Epithelial cell of prostate (primary cell): Measurements from ENCODE around the gene CCDC124.
"Not testable (repeated sequence)": the region's sequence is repeated elsewhere in the genome, so short reads cannot be mapped to it uniquely, and the experiment has no call there.

Experiments
- DNase-seq: peaks from one replicate; pipeline ENCODE4 v3.0.0-alpha.2; 2011; ENCODE audit warnings: low read depth, low spot score
- H3K27ac ChIP-seq: fragments of 450-650 bp; 2 replicates; pipeline ENCODE4 v1.5.1; 2017; ENCODE audit warnings: mild to moderate bottlenecking

The CCDC124 gene

DNA sequence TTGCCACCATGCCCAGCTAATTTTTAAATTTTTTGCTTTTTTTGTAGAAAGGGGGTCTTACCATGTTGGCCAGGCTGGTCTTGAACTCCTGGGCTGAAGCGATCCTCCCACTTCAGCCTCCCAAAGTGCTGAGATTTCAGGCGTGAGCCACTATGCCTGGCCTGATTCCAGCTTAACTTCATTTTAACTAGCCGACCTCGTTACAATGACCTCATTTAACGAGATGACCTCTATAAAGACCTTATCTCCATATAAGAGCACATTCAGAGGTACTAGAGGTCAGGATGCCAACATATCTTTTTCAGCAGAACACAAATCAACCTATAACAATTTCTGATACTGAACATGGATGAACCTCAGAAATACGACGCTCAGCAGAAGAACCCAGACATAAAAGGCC lies 44.7 kb downstream of the CCDC124 start:
- DNase-seq, result no peak
- no peak overlapping the region for H3K27ac ChIP-seq

DNA sequence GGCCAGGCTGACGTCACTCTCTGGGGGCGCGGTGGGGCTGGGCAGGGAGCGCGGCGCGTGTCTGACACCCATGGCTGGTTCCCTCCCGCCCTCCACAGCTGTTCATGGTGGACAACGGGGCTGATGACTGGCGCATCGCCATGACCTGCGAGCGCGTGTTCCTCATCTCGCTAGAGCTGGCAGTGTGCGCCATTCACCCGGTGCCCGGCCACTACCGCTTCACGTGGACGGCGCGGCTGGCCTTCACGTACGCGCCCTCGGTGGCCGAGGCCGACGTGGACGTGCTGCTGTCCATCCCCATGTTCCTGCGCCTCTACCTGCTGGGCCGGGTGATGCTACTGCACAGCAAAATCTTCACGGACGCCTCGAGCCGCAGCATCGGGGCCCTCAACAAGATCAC lies 48.8 kb downstream of the CCDC124 start:
- no peak for DNase-seq
- H3K27ac ChIP-seq, result no peak overlapping the region

DNA sequence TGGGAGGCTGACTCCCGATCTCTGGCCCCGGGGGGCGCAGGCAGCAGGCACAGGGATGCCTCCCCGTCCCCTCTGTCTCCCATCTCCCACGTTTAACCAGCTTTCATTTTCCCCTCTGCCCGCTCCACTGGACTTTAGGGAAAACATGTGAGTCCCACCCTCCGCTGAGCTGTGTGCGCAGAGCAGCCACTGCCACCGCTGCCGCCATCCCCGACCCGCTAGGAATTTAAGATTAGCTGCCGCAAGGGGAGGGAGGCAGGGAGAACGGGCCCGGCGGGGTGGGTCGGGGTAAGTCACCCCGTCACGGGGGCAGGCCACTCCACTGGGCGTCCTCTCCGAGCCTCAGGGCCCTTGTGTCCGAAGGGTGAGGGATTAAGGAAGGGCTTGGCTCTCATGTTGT lies 49.6 kb downstream of the CCDC124 start:
- no peak overlapping the region for H3K27ac ChIP-seq

DNA sequence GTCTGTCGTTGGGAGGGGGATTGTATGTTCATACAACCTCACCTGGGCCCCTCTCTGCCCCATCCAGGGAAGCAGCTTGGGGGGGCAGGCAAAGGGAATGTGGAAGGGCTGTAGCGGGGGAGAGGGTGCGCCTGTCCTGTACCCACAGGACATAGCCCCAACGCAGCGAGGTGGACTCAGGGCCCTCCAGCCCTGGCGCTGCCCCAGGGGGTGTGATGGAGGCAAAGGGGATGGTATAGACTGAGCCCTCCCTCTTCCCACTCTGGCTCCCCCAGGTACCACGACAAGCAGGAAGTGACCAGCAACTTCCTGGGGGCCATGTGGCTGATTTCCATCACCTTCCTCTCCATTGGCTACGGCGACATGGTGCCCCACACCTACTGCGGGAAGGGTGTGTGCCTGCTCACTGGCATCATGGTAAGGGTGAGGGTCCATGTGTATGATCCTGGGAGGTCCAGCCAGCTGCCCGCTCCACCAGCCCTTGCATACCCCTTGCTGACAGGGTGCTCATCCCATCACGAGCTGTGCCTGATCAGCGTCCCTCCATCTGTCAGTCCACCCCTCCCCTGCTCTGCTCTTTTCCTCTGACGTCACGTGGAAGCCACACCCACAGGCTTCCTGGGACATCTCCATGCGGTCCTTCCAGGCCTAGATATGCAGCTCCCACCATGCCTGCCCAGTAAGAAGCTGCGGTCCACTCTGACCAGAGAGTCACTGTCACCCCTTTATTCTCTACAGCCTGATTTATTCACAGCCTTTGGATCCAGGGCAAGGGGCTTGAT lies 52.4 kb downstream of the CCDC124 start:
- H3K27ac ChIP-seq, result no peak overlapping the region
- no peak for DNase-seq

More for the DNA sequence above, 49.6 kb downstream of the CCDC124 start:
- no peak for DNase-seq

DNA sequence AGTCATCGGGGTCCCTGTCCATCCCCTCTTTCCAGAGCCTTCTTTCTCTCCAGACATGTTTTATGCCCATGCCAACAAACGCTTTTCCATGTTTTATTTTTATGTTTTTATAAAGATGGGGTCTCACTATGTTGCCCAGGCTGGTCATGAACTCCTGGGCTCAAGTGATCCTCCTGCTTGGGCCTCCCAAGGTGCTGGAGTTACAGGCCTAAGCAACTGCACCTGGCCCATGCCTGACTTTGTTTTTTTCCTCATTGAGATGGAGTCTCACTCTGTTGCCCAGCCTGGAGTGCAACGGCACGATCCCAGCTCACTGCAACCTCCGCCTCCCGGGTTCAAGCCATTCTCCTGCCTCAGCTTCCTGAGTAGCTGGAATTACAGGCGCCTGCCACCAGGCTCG lies 53.8 kb downstream of the CCDC124 start:
- not testable (repeated sequence) for DNase-seq, H3K27ac ChIP-seq

DNA sequence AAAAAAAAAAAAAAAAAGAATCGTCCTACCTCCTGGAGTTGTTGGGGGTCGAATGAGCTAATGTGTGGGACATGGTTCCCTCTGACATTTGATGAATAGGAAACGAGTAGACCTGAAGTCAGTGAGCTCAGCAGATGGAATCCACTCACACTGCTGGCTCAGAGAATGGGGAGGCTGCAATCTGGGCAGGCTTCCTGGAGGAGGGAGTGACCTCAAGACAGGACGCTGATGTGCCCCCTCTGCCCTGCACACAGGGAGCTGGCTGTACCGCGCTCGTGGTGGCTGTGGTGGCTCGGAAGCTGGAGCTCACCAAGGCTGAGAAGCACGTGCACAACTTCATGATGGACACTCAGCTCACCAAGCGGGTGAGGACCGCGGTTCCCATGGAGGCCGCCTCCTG lies 55.3 kb downstream of the CCDC124 start:
- DNase-seq, result no peak
- H3K27ac ChIP-seq, result no peak overlapping the region

DNA sequence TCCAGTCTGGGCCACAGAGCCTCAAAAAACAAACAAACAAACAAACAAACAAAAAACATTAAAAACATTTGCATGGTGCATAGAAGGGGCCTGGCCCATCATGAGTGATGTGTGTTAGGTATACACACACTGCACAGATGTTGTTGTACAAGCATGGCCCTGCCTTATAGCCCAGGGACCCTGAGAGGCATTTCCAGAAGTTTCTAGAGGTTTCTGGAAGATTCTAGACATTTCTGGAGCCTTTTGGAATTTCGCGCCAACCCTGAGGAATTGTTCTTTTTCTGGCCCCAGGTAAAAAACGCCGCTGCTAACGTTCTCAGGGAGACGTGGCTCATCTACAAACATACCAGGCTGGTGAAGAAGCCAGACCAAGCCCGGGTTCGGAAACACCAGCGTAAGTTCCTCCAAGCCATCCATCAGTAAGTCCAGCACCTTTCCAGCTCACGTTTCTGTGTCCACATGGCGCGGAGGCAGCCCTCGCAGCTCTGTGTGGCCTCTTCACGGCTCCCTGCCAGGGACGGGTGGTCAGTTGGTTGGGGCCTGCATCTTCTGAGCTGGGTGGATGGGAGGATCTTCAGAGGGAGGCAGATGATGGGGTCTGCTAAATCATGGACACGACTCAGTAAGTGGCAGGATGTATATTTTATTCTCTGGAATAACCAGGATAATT lies 56.7 kb downstream of the CCDC124 start:
- no peak for DNase-seq
- no peak overlapping the region for H3K27ac ChIP-seq

DNA sequence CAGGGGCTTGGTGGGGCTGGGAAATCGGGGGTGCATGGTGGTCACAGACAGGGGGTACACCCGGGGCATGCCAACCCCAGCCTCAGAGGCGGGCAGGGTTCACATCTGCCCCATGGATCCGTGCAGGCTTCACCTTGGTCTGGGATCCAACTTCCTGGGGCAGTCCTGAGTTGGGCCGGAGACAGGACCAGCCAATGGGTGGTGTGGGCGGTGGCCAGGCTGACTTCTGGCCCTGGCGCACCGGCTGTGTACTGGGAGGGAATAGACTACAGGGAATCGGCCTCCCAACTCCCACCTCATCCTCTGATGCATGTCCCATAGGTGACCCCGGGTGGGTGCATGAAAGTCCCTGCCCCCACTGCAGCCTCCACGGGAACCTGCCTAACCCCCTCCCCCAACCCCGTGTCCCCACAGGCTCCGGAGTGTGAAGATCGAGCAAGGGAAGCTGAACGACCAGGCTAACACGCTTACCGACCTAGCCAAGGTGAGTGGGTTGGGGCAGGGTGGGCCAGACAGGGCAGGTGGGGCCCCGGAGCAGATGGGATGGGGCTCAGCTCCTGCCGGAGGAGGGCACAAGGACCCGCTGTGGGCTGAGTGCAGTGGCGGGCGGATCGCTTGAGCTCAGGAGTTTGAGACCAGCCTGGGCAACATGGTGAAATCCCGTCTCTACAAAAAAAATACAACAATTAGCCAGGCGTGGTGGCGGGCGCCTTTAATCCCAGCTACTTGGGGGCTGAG lies 60.4 kb downstream of the CCDC124 start:
- no peak for DNase-seq
- H3K27ac ChIP-seq, result no peak overlapping the region
